SK-N-MC (cell line): Measurements from ENCODE around the gene SHROOM4.

Source experiments
- DNase-seq: peaks from one replicate; pipeline ENCODE4 v3.0.0-alpha.2; 2011; ENCODE audit warnings: low read depth, low spot score
- H3K27ac ChIP-seq: fragments of 200-600 bp; sonication (generic); 2 replicates; pipeline ENCODE4 v1.5.1; 2016; ENCODE audit warnings: mixed run types
- H3K36me3 ChIP-seq: fragments of 200-600 bp; sonication (generic); 2 replicates; pipeline ENCODE4 v1.6.1; 2017; ENCODE audit warnings: antibody characterized with exemption, low read length, mixed read lengths; ENCODE audit not compliant: insufficient read depth
- H3K4me3 ChIP-seq: fragments of 200-600 bp; sonication (generic); 2 replicates; pipeline ENCODE4 v1.5.1; 2016
- H3K9ac ChIP-seq: fragments of 200-600 bp; sonication (generic); 2 replicates; pipeline ENCODE4 v1.8.0; 2017; ENCODE audit warnings: mixed run types, mixed read lengths; ENCODE audit not compliant: insufficient read length
- H3K9me3 ChIP-seq: fragments of 200-600 bp; sonication (generic); 2 replicates; pipeline ENCODE4 v1.6.1; 2017; ENCODE audit warnings: low read depth, mild to moderate bottlenecking, antibody characterized with exemption, low read length, moderate library complexity, mixed read lengths
- EZH2 ChIP-seq: fragments of 200-600 bp; sonication (generic); IDR thresholded peaks from one replicate; pipeline ENCODE4 v1.6.1; 2017; ENCODE audit warnings: antibody characterized with exemption
- FOXP2 ChIP-seq: optimal IDR thresholded peaks from 2 replicates; pipeline ENCODE3; 2011; ENCODE audit warnings: mild to moderate bottlenecking, moderate library complexity; ENCODE audit not compliant: insufficient read depth; ENCODE audit errors: extremely low read length, control extremely low read depth
- POLR2AphosphoS5 ChIP-seq: IDR thresholded peaks from 2 replicates; pipeline ENCODE4 v1.6.1; 2012; ENCODE audit warnings: mild to moderate bottlenecking, low read depth, low read length, borderline replicate concordance

SHROOM4 gene

DNA sequence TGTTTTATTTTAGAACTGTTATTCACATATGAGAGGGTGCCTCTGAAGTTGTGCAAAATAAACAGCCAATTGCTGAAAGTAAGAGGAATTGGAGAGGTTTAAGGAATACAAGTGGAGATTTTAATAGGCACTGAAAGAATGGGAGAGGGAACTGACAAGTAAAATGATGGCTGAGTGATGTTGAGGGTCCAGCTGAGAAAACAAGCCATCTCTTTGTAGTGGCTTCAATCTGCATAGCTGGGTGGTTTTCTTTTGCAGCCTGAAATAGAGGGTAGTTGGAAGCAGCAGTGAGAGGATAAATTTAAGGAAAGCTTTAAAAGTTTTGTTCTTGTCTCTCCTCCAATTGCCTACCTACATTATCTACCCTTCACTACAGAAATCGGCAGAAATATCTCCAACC, 236.7 kb downstream of the SHROOM4 start:
- no peak overlapping the region for H3K9ac ChIP-seq
- DNase-seq = no peak
- H3K36me3 ChIP-seq = no peaks in the 10 kb centered on the region
- H3K4me3 ChIP-seq = no peak overlapping the region
- no peak overlapping the region for H3K27ac ChIP-seq
- TF ChIP-seq FOXP2 = no peak
- TF ChIP-seq POLR2AphosphoS5 = no peak
- TF ChIP-seq EZH2 = no peak
- H3K9me3 ChIP-seq = no peaks in the 10 kb centered on the region

DNA sequence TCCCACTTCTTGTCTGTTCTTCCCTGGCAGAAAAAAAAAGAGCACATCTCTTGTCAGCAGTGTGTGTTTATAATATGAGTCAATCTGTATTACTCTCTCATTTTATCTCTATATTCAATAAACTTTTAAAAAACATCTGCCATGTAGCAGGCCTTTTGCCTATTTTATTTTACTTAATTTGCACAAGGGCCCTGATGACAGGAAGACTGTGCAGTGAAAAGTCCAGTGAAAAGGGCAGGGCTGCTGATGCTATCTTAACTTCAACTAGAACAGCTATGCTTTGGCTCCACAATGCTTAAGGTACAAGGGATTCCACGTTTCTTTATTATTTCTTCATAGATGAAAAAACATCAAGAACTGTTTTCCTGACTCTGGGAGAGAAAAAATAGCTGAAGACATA, 246.4 kb downstream of the SHROOM4 start:
- no peaks in the 10 kb centered on the region for H3K36me3 ChIP-seq
- H3K4me3 ChIP-seq = no peak overlapping the region
- no peak for TF ChIP-seq FOXP2
- no peak for TF ChIP-seq POLR2AphosphoS5
- no peak for TF ChIP-seq EZH2
- H3K9me3 ChIP-seq = no peaks in the 10 kb centered on the region
- no peak overlapping the region for H3K9ac ChIP-seq
- no peak for DNase-seq
- H3K27ac ChIP-seq = no peak overlapping the region

DNA sequence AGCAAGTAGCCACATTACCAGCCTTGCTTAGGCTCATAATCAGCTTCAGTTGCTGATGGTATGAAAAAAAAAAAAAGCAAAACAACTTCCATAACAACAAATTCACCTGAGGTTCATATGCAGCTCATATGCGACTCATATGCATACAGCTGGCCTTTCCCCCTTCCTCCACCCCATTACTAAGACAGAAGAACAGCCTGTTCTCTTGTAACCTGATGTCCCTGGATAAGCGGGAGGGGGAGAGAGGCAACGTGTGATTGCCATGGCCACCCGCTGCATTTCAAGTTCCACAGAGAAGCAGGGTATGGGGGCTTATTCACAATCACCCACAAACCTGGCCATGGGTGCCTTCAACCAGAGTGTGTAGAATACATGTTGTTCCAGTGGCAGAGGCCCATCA, 248.3 kb downstream of the SHROOM4 start:
- Histone ChIP-seq H3K27ac (no peak overlapping the region), H3K4me3 (no peak overlapping the region), H3K9me3 (no peaks in the 10 kb centered on the region), H3K9ac (no peak overlapping the region), H3K36me3 (no peaks in the 10 kb centered on the region)
- DNase-seq = no peak
- TF ChIP-seq EZH2 (no peak), FOXP2 (no peak), POLR2AphosphoS5 (no peak)
